Right renal cortex interstitium (tissue), 3 donors: Measurements from ENCODE around the gene SEPTIN2. TPM values are rescaled to one million over a fixed set of nuclear protein-coding genes. Genes with fewer than 3 reads are reported as not detected.
A peak's percentile ranks its signal among the peaks of the same experiment; 100 is the strongest.
"Not testable (repeated sequence)": the region's sequence is repeated elsewhere in the genome, so short reads cannot be mapped to it uniquely, and the experiment has no call there.

ENCODE experiments used
- DNase-seq, 3 donors: peaks; one replicate each; pipeline ENCODE4 v3.0.0-alpha.2; 2013; ENCODE audit warnings: low read depth in 3 of 3, low spot score in 2 of 3
- polyA plus RNA-seq, 3 donors: library from polyadenylated mRNA; unstranded; fragments of 120-200 nt; gene quantifications; one replicate each; pipeline ENCODE4 v1.2.1, GENCODE V29; 2013; ENCODE audit not compliant: insufficient read length in 3 of 3

SEPTIN2 gene
- polyA plus RNA-seq, 3 donors, result 574 to 586 (median 582) TPM

- no peak for DNase-seq
Observed at GRCh38 chr2:241344925-241345651, 29.4 kb downstream of the SEPTIN2 start.

DNA sequence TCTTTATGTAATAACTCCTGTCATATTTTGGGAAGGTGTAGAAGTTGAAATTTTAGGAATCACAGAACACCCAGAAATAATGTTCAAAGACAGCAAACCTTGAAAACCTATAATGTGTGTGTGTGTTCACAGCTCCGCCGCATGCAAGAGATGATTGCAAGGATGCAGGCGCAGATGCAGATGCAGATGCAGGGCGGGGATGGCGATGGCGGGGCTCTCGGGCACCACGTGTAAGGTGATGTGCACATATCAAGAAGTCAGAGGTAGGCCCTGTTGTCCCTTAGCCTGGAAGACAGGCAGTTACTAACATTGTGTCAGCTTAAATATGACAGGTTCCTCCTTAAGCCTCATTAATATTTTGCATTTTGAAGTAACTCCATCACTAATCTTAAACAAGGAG is 34.2 kb downstream of the SEPTIN2 start:
- DNase-seq, result no peak

GRCh38 chr2:241350530-241350877 is 34.8 kb downstream of the SEPTIN2 start:
- no peak for DNase-seq

- no peak for DNase-seq
Observed at GRCh38 chr2:241350878-241351639, 35.3 kb downstream of the SEPTIN2 start.

- DNase-seq, result no peak
Observed at GRCh38 chr2:241351640-241352031, 35.9 kb downstream of the SEPTIN2 start.

DNA sequence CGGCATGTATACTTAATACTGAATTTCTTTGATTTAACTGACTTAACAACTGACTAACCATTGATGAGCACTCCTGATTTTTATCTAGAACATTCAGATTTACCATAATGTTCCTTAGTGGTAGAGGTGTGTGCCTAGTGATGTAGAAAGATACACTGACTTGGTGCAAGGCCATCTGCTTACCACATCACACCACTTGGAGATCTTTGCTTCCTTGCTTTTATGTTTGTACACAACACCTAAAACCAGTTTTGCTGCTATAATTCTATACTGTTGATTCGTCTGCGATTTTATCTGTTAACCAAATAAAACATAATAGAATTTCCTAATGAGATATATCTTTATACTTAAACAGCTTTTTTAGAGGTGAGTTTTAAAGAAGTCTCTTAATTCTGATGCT is 36.5 kb downstream of the SEPTIN2 start:
- no peak for DNase-seq

DNA sequence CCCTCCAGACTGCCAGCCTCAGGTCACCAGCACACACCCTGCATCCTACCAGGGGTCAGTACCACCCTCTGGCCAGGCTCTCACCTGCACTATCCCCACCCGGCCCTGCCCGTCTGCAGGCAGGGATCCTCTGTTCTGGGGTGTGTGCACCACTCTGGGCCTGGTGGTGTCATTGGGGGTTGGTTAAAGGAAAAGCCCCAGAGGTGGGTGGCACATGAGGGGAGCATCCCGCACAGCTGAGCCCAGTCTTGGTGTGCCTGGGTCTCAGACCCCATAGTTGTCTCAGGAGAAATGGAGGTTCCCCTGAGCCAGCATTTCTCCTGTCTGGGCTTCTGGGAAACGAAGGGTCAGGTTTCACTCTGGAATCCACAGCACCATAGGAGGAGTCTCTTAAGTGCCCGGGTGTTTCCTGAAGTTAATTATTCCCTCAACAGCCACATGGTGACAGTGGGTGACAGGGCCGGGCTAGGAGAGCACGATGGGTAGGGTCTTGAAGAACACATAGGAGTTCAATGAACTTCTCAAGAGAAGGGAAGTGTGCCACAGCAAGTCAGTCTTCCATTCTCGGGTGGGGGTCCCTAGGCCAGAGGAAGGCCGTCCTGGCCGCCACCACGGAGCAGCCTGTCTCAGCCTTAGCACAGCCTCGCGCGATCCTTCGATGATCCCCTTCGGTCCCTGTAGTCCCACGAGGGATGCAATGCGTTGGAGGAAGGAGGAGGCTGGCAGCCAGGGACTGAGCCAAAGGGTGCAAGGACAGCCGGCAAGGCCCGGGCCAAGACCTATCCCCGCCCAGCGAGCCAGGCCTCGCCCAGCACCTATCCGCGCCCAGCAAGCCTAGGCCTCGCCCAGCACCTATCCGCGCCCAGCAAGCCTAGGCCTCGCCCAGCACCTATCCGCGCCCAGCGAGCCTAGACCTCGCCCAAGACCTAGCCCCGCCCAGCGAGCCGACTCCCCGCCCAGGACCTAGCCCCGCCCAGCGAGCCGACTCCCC is 39.2 kb downstream of the SEPTIN2 start:
- DNase-seq, result no peak

- DNase-seq, result peak; percentile 88 to 97 (median 96)
Observed at GRCh38 chr2:241355983-241356870, 40.5 kb downstream of the SEPTIN2 start, which contains the start of gene FARP2. Gene FARP2 (plus strand): TSS chr2:241356285. CDS start chr2:241373108, 16,823 bp downstream.

DNA sequence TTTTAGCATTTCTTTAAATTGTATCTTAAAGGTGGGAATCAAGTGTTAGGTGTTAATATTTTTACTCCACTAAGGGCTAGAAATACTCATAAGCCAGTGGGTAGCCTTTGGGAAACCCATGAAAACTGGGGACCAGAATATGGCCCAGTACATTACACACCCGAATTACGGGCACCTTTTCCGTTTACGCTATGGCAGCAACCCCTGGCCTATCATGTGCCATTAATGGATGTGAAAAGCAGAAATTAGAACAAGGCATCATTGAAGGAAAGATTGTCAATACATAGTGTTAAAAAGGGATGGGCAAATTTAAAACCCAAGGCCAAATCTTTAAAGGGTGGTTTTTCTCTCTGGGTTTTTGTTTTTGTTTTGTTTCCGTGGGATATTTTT is 41.1 kb downstream of the SEPTIN2 start:
- DNase-seq, result no peak

GRCh38 chr2:241357531-241357930 is 41.8 kb downstream of the SEPTIN2 start:
- no peak for DNase-seq

DNA sequence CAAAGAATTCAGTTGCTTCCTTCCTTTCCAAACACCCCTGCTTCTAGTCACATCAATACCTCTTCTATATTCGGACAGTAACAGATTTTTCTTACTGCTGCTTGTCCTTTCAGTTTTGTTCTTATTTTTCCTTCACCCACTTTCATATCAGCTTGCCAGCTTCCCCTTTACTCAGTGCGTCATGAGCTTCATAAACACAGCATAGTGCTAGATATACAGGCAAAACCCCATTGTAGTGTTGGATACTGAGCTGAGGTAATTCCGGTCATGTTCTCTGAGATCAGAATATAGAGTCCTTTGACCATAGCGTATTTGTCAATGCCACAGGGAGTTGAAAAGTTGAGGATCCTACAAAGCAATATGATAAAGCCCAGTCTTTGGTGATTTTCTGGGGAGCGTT is 42.7 kb downstream of the SEPTIN2 start:
- no peak for DNase-seq

DNA sequence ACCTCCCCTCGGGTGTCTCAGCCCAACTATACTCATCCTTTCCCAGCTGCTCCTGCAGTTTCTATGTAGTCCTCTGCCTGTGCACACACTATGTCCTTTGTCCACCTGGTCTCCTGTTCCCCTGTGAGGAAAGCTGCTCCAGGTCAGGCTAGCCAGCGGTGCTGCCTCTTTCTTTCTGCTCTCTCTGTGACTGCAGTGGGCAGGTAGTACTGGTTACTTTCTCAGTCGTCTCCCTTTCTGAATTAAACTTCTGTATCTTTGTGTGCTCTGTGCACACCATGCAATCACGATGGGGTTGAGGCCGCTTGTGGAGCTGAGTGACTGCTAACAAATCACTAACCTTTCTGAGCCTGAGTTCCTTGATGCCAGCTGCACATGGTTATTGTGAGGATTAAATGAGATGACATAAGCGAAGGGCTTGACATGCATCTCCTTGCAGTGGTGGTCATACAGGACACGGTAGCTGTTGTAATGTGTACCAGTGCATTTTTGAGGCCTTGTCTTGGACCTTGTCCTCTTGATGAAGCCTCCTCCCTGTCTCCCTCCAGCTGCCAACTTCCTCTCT is 43.8 kb downstream of the SEPTIN2 start:
- DNase-seq, result no peak

GRCh38 chr2:241363426-241363825 is 47.7 kb downstream of the SEPTIN2 start:
- no peak for DNase-seq

DNA sequence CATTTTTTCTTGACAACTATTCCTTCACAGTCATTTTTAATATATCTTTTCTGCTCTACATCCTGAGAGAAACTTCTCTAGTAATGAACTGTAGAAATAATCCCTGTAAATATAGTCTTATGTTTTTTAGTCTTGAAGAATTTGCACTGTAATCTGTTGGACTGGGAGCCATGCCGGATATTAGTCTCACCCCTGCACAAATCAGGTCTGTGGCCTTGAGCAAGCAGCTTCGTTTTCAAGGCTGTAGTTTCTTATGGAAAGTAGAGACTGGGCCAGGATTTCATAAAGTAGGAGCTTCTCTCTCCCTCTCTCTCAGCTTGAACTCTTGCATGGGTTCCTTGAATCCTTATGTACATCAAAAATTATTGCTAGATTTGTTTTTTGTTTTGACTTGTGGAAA is 49.1 kb downstream of the SEPTIN2 start:
- DNase-seq, result no peak

DNA sequence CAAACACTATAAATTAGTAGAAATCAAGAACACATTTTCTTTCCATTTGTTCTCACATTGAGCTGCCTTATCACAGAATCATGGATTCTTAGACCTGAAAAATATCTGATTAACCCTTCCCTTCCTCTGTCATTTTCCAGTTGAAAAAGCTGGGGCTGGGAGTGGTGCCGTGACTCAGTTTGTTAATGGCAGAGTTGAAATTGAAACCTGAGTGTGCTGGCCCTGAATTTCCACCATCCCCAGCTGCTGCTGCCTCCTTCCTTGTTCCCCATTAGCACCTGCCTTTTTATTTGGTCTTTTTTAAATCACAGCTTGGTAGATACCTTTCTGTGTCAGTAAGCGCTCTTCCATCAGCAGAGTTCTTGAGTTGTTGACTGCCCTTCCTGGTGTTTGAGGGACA is 51.0 kb downstream of the SEPTIN2 start:
- DNase-seq, result no peak

DNA sequence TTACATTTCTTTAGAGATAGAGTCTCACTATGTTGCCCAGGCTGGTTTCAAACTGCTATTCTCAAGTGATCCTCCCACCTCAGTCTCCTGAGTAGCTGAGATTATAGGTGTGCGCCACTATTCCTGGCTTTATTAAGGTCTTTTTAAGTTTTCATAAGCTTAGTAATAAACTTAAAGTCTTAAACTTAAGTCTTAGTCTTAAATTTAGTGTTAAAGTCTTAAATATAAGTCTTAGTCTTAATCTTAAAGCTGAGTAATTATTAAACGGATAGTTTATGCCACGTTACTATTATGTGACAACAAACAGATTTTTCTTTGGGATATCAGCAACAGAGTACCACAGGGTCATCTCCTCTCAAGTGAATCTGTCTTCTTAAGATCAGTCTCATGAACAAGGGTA is 52.9 kb downstream of the SEPTIN2 start:
- no peak for DNase-seq

- DNase-seq, result no peak
Observed at GRCh38 chr2:241372361-241372992, 56.8 kb downstream of the SEPTIN2 start.

GRCh38 chr2:241373446-241373845 is 57.7 kb downstream of the SEPTIN2 start:
- no peak for DNase-seq

DNA sequence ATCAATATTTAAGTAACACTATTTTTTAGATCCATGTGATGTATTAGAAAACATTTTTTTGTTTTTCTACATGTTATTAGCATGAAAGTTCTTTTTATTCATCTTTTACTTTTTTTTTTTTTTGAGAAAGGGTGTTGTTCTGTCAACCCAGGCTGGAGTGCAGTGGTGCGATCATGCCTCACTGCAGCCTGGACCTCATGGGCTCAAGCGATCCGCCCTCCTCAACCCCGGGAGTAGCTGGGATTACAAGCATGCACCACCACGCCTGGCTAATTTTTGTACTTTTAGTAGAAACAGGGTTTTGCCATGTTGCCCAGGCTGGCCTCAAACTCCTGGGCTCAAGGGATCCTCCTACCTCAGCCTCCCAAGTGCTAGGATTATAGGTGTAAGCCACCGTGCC is 58.2 kb downstream of the SEPTIN2 start:
- not testable (repeated sequence) for DNase-seq
